Colonic mucosa (tissue), 4 donors: ENCODE results near the gene GALNT18. TPM values are rescaled to one million over a fixed set of nuclear protein-coding genes. Genes with fewer than 3 reads are reported as not detected.

Source experiments
- DNase-seq: peaks from one replicate; pipeline ENCODE4 v3.0.0-alpha.2; 2020
- H3K27ac ChIP-seq: fragments of 200-600 bp; one replicate; pipeline ENCODE4 v1.8.0; 2021
- H3K27me3 ChIP-seq: fragments of 200-600 bp; one replicate; pipeline ENCODE4 v1.8.0; 2021
- H3K36me3 ChIP-seq: fragments of 200-600 bp; one replicate; pipeline ENCODE4 v1.8.0; 2021
- H3K4me1 ChIP-seq: fragments of 200-600 bp; one replicate; pipeline ENCODE4 v1.8.0; 2021; ENCODE audit warnings: mild to moderate bottlenecking
- H3K4me3 ChIP-seq: fragments of 200-600 bp; one replicate; pipeline ENCODE4 v1.8.0; 2021
- H3K9ac ChIP-seq, 2 donors: one replicate each; pipeline ENCODE4 v1.7.0; 2013; ENCODE audit warnings: control low read depth in 2 of 2, low read depth in 2 of 2, low read length in 2 of 2
- H3K9me3 ChIP-seq: fragments of 200-600 bp; one replicate; pipeline ENCODE4 v1.8.0; 2021
- intact Hi-C: fragments of 100-400 bp; cut with DNase I; formaldehyde crosslinking; loops from one replicate; pipeline ENCODE4 v1.14.1; 2022
- total RNA-seq, 2 donors: library from RNA; stranded (reverse); fragmentation: NEBNext Ultra II Directional in 1 of 2; extraction: Animal tissue kit (Norgen Biotek cat#: 25700) in 1 of 2; gene quantifications; one replicate each; pipeline ENCODE4 v1.2.1, GENCODE V29; 2021
- TF ChIP-seq, protein P1 (sequence below): fragments of 200-600 bp; IDR thresholded peaks from one replicate; pipeline ENCODE4 v1.8.0; 2022; ENCODE audit warnings: antibody characterized with exemption, mild to moderate bottlenecking
- donor health status: healthy.
- donor health status: DM: no; HTN: no; CAD: no.
- donor health status: DM: no; HTN: no; CAD: no.

GALNT18 gene
- total RNA-seq, 2 donors from 2014 or later, result 3.6 to 8.3 TPM

- Histone ChIP-seq H3K27me3 (no peaks in the 10 kb centered on the region), H3K27ac (no peak overlapping the region), H3K4me1 (no peaks in the 10 kb centered on the region), H3K4me3 (no peak overlapping the region), H3K36me3 (no peaks in the 10 kb centered on the region), H3K9ac (no peak overlapping the region), H3K9me3 (no peaks in the 10 kb centered on the region)
- DNase-seq, result no peak
- intact Hi-C loops, result no loop called here
- TF ChIP-seq, protein P1, sequence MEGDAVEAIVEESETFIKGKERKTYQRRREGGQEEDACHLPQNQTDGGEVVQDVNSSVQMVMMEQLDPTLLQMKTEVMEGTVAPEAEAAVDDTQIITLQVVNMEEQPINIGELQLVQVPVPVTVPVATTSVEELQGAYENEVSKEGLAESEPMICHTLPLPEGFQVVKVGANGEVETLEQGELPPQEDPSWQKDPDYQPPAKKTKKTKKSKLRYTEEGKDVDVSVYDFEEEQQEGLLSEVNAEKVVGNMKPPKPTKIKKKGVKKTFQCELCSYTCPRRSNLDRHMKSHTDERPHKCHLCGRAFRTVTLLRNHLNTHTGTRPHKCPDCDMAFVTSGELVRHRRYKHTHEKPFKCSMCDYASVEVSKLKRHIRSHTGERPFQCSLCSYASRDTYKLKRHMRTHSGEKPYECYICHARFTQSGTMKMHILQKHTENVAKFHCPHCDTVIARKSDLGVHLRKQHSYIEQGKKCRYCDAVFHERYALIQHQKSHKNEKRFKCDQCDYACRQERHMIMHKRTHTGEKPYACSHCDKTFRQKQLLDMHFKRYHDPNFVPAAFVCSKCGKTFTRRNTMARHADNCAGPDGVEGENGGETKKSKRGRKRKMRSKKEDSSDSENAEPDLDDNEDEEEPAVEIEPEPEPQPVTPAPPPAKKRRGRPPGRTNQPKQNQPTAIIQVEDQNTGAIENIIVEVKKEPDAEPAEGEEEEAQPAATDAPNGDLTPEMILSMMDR, result no peak
These were observed 38.5 kb upstream of the GALNT18 start for GRCh38 chr11:11660363-11660740.

DNA sequence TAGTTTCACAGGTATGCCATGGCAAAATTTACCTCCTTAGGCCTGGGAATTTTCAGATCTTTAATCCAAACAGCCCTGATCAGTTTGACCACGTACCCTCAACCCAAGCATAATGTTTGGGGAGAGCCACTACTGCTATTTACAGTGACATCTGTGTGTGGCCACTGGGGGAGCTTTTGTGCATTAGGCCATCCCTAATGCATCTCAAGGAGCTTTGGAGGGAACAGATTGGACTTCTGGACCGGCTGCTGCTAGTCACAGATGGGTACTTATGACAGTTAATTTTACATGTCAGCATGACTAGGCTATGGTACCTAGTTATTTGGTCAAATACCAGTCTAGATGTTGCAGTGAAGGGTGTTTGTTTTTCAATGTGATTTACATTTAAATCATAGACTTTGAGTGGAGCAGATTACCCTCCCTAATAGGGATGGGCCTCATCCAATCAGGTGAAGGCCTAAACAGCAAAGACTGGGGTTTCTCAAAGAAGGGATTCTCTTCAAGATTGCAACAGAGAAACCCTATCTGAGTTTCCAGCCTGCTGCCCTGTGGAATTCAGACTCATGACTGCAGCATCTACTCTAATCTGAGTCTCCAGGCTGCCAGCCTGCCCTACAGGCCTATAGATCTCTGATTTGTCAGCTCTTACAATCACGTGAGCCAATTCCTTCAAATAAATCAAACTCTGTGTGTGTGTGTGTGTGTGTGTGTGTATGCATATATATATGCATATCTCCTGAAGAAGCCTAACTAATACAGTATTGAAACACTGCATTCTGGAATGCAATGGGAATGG, 38.0 kb upstream of the GALNT18 start:
- no peaks in the 10 kb centered on the region for H3K9me3 ChIP-seq
- TF ChIP-seq, protein P1, result no peak
- no peak overlapping the region for H3K27ac ChIP-seq
- no peaks in the 10 kb centered on the region for H3K27me3 ChIP-seq
- no peaks in the 10 kb centered on the region for H3K36me3 ChIP-seq
- DNase-seq, result no peak
- no peak overlapping the region for H3K9ac ChIP-seq
- H3K4me3 ChIP-seq, result no peak overlapping the region
- intact Hi-C loops, result no loop called here
- no peaks in the 10 kb centered on the region for H3K4me1 ChIP-seq

DNA sequence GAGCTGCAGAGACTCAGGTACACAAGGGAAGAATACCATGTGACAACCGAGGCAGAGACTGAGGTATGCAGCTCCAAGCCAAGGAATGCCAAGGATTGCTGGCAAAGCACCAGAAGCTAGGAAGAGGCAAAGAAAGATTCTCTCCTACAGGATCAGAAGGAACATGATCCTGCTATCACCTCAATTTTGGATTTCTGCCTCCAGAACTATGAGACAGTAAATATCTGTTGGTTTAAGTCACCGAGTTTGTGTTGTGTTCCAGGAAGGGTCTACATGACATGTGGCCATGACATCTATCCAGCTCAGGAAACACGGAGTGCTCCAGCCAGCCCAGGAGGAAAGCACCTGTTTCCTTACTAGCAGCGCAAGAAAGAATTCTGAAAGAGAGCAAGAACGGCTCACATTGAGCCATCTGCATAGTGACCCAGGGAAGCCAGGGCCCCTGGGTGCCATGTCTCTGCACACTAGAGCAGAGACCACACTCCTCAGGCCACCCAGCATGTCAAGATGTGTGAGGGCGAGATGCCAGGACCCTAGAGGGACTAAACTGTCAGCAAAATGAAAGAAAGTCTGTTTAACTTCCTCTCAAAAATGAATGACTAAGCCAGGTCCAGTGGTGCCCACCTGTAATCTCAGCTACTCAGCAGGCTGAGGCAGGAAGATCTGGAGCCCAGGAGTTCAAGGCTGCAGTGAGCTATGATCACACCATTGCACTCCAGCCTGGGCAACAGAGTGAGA, 35.6 kb upstream of the GALNT18 start:
- intact Hi-C loops, result no loop called here
- DNase-seq, result no peak
- no peak overlapping the region for H3K27ac ChIP-seq

DNA sequence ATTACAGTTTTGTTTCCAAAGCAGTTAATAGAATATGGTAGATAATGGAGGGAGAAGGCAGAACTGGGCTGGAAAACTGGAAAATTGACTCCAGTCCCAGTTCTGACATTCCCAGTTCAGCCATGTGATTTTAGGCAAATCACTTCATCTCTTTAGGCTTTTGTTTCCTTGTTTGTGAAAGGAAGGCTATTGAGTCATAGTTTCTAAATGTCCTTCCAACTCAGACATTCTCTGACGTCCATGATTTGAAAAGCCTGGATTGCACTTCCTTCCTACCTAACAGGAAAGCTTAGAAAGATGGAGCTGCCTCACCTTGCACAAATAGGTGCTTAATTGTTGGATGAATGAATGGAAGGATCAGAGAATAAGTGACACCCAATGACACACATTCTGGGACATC, 19.8 kb upstream of the GALNT18 start:
- Histone ChIP-seq H3K9me3 (no peaks in the 10 kb centered on the region), H3K27ac (no peak overlapping the region), H3K27me3 (peaks cover 5% of the 10 kb centered on the region), H3K36me3 (no peaks in the 10 kb centered on the region), H3K4me3 (no peak overlapping the region), H3K9ac (no peak overlapping the region), H3K4me1 (no peaks in the 10 kb centered on the region)
- intact Hi-C loops, result no loop called here
- TF ChIP-seq, protein P1, result no peak
- no peak for DNase-seq

More for the DNA sequence above, 35.6 kb upstream of the GALNT18 start:
- TF ChIP-seq, protein P1, result no peak
- H3K4me1 ChIP-seq, result no peaks in the 10 kb centered on the region
- H3K27me3 ChIP-seq, result no peaks in the 10 kb centered on the region
- no peak overlapping the region for H3K4me3 ChIP-seq
- no peaks in the 10 kb centered on the region for H3K36me3 ChIP-seq
- H3K9me3 ChIP-seq, result no peaks in the 10 kb centered on the region
- H3K9ac ChIP-seq, result no peak overlapping the region

GRCh38 chr11:11640996-11641395, 19.2 kb upstream of the GALNT18 start:
- no peak for DNase-seq
- Histone ChIP-seq H3K4me1 (no peaks in the 10 kb centered on the region), H3K27ac (no peak overlapping the region), H3K27me3 (peaks cover 5% of the 10 kb centered on the region), H3K4me3 (no peak overlapping the region), H3K9ac (no peak overlapping the region), H3K36me3 (no peaks in the 10 kb centered on the region), H3K9me3 (no peaks in the 10 kb centered on the region)
- TF ChIP-seq, protein P1, result no peak
- intact Hi-C loops, result no loop called here
